ENCODE data around the gene ZFYVE27.

DNA sequence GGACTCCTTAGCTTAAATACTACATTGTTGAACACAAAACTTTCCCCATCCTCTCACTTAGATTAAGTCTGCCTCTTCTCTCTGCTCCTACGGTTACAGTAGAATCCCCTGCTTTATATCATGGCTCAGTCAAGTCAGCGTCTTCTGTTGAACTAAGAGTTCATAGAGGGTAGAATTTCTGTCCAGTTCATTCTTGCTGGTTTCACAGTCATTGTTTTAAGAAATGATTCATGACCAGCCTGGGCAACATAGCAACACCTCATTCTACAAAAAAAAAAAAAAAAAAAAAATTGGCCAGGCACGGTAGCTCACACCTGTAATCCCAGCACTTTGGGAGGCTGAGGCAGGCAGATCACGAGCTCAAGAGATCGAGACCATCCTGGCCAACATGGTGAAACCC lies 3.7 kb upstream of the ZFYVE27 start:
- TF ChIP-seq HOXA7 (CRISPR knock-in tag; IDR thresholded peaks at IDR 0.05; ENCODE audit: borderline replicate concordance) (no peak), ZNF768 (tag by site-specific recombination; IDR thresholded peaks at IDR 0.05) (no peak), ZNF600 (tag by site-specific recombination; IDR thresholded peaks at IDR 0.05) (no peak), ZNF561 (tag by site-specific recombination; IDR thresholded peaks at IDR 0.05; ENCODE audit: borderline replicate concordance) (no peak), ZNF707 (tag by site-specific recombination; IDR thresholded peaks at IDR 0.05) (no peak), ZNF292 (tag by site-specific recombination; IDR thresholded peaks at IDR 0.05; ENCODE audit: borderline replicate concordance, low read depth) (no peak), ZNF433 (tag by site-specific recombination; IDR thresholded peaks at IDR 0.05; ENCODE audit: low read depth) (no peak)
- TF ChIP-seq, protein P1, sequence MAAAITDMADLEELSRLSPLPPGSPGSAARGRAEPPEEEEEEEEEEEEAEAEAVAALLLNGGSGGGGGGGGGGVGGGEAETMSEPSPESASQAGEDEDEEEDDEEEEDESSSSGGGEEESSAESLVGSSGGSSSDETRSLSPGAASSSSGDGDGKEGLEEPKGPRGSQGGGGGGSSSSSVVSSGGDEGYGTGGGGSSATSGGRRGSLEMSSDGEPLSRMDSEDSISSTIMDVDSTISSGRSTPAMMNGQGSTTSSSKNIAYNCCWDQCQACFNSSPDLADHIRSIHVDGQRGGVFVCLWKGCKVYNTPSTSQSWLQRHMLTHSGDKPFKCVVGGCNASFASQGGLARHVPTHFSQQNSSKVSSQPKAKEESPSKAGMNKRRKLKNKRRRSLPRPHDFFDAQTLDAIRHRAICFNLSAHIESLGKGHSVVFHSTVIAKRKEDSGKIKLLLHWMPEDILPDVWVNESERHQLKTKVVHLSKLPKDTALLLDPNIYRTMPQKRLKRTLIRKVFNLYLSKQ (tag by site-specific recombination; IDR thresholded peaks at IDR 0.05; ENCODE audit: borderline replicate concordance), result no peak
- TF ChIP-seq, protein P2, sequence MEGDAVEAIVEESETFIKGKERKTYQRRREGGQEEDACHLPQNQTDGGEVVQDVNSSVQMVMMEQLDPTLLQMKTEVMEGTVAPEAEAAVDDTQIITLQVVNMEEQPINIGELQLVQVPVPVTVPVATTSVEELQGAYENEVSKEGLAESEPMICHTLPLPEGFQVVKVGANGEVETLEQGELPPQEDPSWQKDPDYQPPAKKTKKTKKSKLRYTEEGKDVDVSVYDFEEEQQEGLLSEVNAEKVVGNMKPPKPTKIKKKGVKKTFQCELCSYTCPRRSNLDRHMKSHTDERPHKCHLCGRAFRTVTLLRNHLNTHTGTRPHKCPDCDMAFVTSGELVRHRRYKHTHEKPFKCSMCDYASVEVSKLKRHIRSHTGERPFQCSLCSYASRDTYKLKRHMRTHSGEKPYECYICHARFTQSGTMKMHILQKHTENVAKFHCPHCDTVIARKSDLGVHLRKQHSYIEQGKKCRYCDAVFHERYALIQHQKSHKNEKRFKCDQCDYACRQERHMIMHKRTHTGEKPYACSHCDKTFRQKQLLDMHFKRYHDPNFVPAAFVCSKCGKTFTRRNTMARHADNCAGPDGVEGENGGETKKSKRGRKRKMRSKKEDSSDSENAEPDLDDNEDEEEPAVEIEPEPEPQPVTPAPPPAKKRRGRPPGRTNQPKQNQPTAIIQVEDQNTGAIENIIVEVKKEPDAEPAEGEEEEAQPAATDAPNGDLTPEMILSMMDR (tag by site-specific recombination; IDR thresholded peaks at IDR 0.05), result no peak
- TF ChIP-seq, protein P3, sequence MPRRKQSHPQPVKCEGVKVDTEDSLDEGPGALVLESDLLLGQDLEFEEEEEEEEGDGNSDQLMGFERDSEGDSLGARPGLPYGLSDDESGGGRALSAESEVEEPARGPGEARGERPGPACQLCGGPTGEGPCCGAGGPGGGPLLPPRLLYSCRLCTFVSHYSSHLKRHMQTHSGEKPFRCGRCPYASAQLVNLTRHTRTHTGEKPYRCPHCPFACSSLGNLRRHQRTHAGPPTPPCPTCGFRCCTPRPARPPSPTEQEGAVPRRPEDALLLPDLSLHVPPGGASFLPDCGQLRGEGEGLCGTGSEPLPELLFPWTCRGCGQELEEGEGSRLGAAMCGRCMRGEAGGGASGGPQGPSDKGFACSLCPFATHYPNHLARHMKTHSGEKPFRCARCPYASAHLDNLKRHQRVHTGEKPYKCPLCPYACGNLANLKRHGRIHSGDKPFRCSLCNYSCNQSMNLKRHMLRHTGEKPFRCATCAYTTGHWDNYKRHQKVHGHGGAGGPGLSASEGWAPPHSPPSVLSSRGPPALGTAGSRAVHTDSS (tag by site-specific recombination; IDR thresholded peaks at IDR 0.05), result no peak
- TF ChIP-seq, protein P4, sequence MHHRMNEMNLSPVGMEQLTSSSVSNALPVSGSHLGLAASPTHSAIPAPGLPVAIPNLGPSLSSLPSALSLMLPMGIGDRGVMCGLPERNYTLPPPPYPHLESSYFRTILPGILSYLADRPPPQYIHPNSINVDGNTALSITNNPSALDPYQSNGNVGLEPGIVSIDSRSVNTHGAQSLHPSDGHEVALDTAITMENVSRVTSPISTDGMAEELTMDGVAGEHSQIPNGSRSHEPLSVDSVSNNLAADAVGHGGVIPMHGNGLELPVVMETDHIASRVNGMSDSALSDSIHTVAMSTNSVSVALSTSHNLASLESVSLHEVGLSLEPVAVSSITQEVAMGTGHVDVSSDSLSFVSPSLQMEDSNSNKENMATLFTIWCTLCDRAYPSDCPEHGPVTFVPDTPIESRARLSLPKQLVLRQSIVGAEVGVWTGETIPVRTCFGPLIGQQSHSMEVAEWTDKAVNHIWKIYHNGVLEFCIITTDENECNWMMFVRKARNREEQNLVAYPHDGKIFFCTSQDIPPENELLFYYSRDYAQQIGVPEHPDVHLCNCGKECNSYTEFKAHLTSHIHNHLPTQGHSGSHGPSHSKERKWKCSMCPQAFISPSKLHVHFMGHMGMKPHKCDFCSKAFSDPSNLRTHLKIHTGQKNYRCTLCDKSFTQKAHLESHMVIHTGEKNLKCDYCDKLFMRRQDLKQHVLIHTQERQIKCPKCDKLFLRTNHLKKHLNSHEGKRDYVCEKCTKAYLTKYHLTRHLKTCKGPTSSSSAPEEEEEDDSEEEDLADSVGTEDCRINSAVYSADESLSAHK (tag by site-specific recombination; IDR thresholded peaks at IDR 0.05), result no peak
- TF ChIP-seq, protein P5, sequence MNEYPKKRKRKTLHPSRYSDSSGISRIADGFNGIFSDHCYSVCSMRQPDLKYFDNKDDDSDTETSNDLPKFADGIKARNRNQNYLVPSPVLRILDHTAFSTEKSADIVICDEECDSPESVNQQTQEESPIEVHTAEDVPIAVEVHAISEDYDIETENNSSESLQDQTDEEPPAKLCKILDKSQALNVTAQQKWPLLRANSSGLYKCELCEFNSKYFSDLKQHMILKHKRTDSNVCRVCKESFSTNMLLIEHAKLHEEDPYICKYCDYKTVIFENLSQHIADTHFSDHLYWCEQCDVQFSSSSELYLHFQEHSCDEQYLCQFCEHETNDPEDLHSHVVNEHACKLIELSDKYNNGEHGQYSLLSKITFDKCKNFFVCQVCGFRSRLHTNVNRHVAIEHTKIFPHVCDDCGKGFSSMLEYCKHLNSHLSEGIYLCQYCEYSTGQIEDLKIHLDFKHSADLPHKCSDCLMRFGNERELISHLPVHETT (tag by site-specific recombination; IDR thresholded peaks at IDR 0.05), result no peak

Data from HEK293 (cell line).